SK-N-SH (cell line): Measurements from ENCODE around the gene DMD. TPM values are rescaled to one million over a fixed set of nuclear protein-coding genes. Genes with fewer than 3 reads are reported as not detected.

Experiments
- CTCF ChIA-PET: fragments of 300-600, 350-600 bp; formaldehyde crosslinking; extraction: SDS; loops from one replicate; lab custom pipeline; 2021; lab: Yijun Ruan, JAX
- POLR2A ChIA-PET: fragments of 350-600 bp; sonication (Branson Sonifier 250); formaldehyde crosslinking; extraction: SDS; loops from one replicate; lab custom pipeline; 2020; ENCODE audit warnings: antibody characterized with exemption, inconsistent platforms; lab: Yijun Ruan, JAX
- DNase-seq: peaks from one replicate; pipeline ENCODE4 v3.0.0; 2012
- H2AFZ ChIP-seq: fragments of 200-600 bp; sonication (generic); 2 replicates; pipeline ENCODE4 v1.8.1; 2016; ENCODE audit warnings: antibody characterized with exemption, mild to moderate bottlenecking, low read depth
- H3F3A ChIP-seq: fragments of 200-600 bp; sonication (generic); replicated peaks from 2 replicates; pipeline ENCODE3; 2016; ENCODE audit warnings: antibody characterized with exemption, mild to moderate bottlenecking; ENCODE audit not compliant: insufficient read depth
- H3K27ac ChIP-seq, 2 experiments: fragments of 200-500 bp in 1 of 2; fragments of 200-600 bp in 1 of 2; sonication (Bioruptor generic) in 1 of 2; sonication (generic), shearing (Covaris generic) in 1 of 2; 2 replicates each; pipeline versions ENCODE4 v1.5.1 to v1.6.1; 2014 to 2016; ENCODE audit warnings: low read depth in 2 of 2, inconsistent platforms in 1 of 2, low read length in 1 of 2, mild to moderate bottlenecking in 1 of 2, mixed read lengths in 1 of 2
- H3K27me3 ChIP-seq: fragments of 200-600 bp; sonication (generic), shearing (Covaris generic); 2 replicates; pipeline ENCODE4 v1.6.1; 2016; ENCODE audit warnings: mixed run types; ENCODE audit not compliant: insufficient read depth
- H3K36me3 ChIP-seq, 2 experiments: fragments of 200-500 bp in 1 of 2; fragments of 200-600 bp in 1 of 2; sonication (Bioruptor generic) in 1 of 2; sonication (generic) in 1 of 2; replicated peaks in 1 of 2; 2 replicates each; pipeline versions ENCODE3 to v1.5.1; 2014 to 2016; ENCODE audit warnings: low read length in 1 of 2, mild to moderate bottlenecking in 1 of 2; ENCODE audit not compliant: insufficient read depth in 2 of 2, control insufficient read depth in 1 of 2
- H3K4me1 ChIP-seq, 2 experiments: fragments of 200-500 bp in 1 of 2; fragments of 200-600 bp in 1 of 2; sonication (Bioruptor generic) in 1 of 2; sonication (generic), shearing (Covaris generic) in 1 of 2; 2 replicates each; pipeline versions ENCODE4 v1.5.1 to v1.6.1; 2014 to 2016; ENCODE audit warnings: low read depth in 1 of 2, low read length in 1 of 2, mixed run types in 1 of 2; ENCODE audit not compliant: insufficient read depth in 2 of 2, control insufficient read depth in 1 of 2
- H3K4me2 ChIP-seq: fragments of 200-600 bp; sonication (generic), shearing (Covaris generic); 2 replicates; pipeline ENCODE4 v1.6.1; 2017; ENCODE audit warnings: mixed run types
- H3K4me3 ChIP-seq, 2 experiments: fragments of 200-500 bp in 1 of 2; fragments of 200-600 bp in 1 of 2; sonication (Bioruptor generic) in 1 of 2; sonication (generic), shearing (Covaris generic) in 1 of 2; 2 replicates each; pipeline versions ENCODE4 v1.5.1 to v1.8.1; 2014 to 2016; ENCODE audit warnings: low read depth in 2 of 2, inconsistent platforms in 1 of 2, low read length in 1 of 2, mild to moderate bottlenecking in 1 of 2, mixed read lengths in 1 of 2, moderate library complexity in 1 of 2
- H3K79me2 ChIP-seq: fragments of 200-600 bp; sonication (generic); 2 replicates; pipeline ENCODE4 v1.8.1; 2017; ENCODE audit warnings: mild to moderate bottlenecking; ENCODE audit not compliant: insufficient read depth
- H3K9ac ChIP-seq: fragments of 200-600 bp; sonication (generic); 2 replicates; pipeline ENCODE4 v1.6.1; 2017; ENCODE audit warnings: mixed run types
- H3K9me2 ChIP-seq: fragments of 200-600 bp; sonication (generic); 2 replicates; pipeline ENCODE4 v1.6.1; 2017; ENCODE audit warnings: mixed run types
- H3K9me3 ChIP-seq: fragments of 200-600 bp; sonication (generic); 2 replicates; pipeline ENCODE4 v1.6.1; 2017; ENCODE audit warnings: mixed run types, mild to moderate bottlenecking, moderate library complexity
- H4K20me1 ChIP-seq: fragments of 200-600 bp; sonication (generic); 2 replicates; pipeline ENCODE4 v1.6.1; 2017; ENCODE audit warnings: mild to moderate bottlenecking, mixed run types; ENCODE audit not compliant: insufficient read depth
- CHD2 ChIP-seq: fragments of 150-350 bp; IDR thresholded peaks from 2 replicates; pipeline ENCODE4 v1.6.1; 2018; ENCODE audit warnings: low read length; ENCODE audit not compliant: partially characterized antibody
- CTCF ChIP-seq: fragments of 200-600 bp; sonication (generic); IDR thresholded peaks from 2 replicates; pipeline ENCODE4 v1.6.1; 2017; ENCODE audit warnings: antibody characterized with exemption, mild to moderate bottlenecking, moderate library complexity
- ELF1 ChIP-seq: IDR thresholded peaks from 2 replicates; pipeline ENCODE4 v1.4.0; 2012
- EP300 ChIP-seq, 2 experiments: IDR thresholded peaks; 2 replicates each; pipeline versions ENCODE4 v1.4.0 to v1.6.1; 2012; ENCODE audit warnings: borderline replicate concordance in 1 of 2, low read depth in 1 of 2, low read length in 1 of 2
- FOSL2 ChIP-seq: IDR thresholded peaks from 2 replicates; pipeline ENCODE4 v1.4.0; 2012; ENCODE audit warnings: low read depth, mild to moderate bottlenecking, moderate library complexity, borderline replicate concordance
- GABPA ChIP-seq: IDR thresholded peaks from 2 replicates; pipeline ENCODE4 v1.4.0; 2012; ENCODE audit warnings: low read depth, mild to moderate bottlenecking
- JUND ChIP-seq: IDR thresholded peaks from 2 replicates; pipeline ENCODE4 v1.4.0; 2012
- MEF2A ChIP-seq: IDR thresholded peaks from 2 replicates; pipeline ENCODE4 v1.4.0; 2012; ENCODE audit warnings: low read depth, borderline replicate concordance
- MXI1 ChIP-seq: IDR thresholded peaks from 2 replicates; pipeline ENCODE4 v1.6.1; 2012; ENCODE audit warnings: mild to moderate bottlenecking, low read depth, low read length, improper control_type of control experiment
- NRF1 ChIP-seq: IDR thresholded peaks from 2 replicates; pipeline ENCODE4 v1.6.1; 2012; ENCODE audit warnings: low read depth, mild to moderate bottlenecking, low read length
- POLR2AphosphoS5 ChIP-seq: IDR thresholded peaks from 2 replicates; pipeline ENCODE4 v1.6.1; 2012; ENCODE audit warnings: low read depth, low read length
- RAD21 ChIP-seq: IDR thresholded peaks from 2 replicates; pipeline ENCODE4 v1.6.1; 2012; ENCODE audit warnings: mild to moderate bottlenecking, low read length
- RCOR1 ChIP-seq: fragments of 150-350 bp; IDR thresholded peaks from 2 replicates; pipeline ENCODE4 v1.6.1; 2017; ENCODE audit warnings: antibody characterized with exemption, low read length
- REST ChIP-seq: IDR thresholded peaks from 2 replicates; pipeline ENCODE4 v1.6.1; 2012; ENCODE audit warnings: mild to moderate bottlenecking, low read depth, low read length, moderate library complexity
- SMC3 ChIP-seq: IDR thresholded peaks from 2 replicates; pipeline ENCODE4 v1.6.1; 2012; ENCODE audit warnings: low read depth, low read length, improper control_type of control experiment
- USF1 ChIP-seq: IDR thresholded peaks from 2 replicates; pipeline ENCODE4 v1.4.0; 2012; ENCODE audit warnings: low read depth, borderline replicate concordance
- WGBS: methylation state at CpG from one replicate; pipeline ENCODE4 v1.1.6; 2017; ENCODE audit warnings: low lambda C conversion rate; 5-methylcytosine and 5-hydroxymethylcytosine counted together
- polyA plus RNA-seq, 3 experiments: library from polyadenylated mRNA; depleted of rRNA; stranded (reverse); fragments of >200 nt; gene quantifications; 2 replicates each; pipeline ENCODE4 v1.2.3, GENCODE V29; 2012
- TF ChIP-seq, protein P1 (sequence below): fragments of 150-350 bp; IDR thresholded peaks from 2 replicates; pipeline ENCODE4 v1.6.1; 2016; ENCODE audit warnings: mild to moderate bottlenecking, low read depth, low read length
- TF ChIP-seq, protein P2 (sequence below): IDR thresholded peaks from 2 replicates; pipeline ENCODE4 v1.4.0; 2012; ENCODE audit warnings: low read depth, borderline replicate concordance

Gene DMD
- polyA plus RNA-seq, 1 of the 3 experiments (the other 2 are of a cell fraction): 3.9 TPM

DNA sequence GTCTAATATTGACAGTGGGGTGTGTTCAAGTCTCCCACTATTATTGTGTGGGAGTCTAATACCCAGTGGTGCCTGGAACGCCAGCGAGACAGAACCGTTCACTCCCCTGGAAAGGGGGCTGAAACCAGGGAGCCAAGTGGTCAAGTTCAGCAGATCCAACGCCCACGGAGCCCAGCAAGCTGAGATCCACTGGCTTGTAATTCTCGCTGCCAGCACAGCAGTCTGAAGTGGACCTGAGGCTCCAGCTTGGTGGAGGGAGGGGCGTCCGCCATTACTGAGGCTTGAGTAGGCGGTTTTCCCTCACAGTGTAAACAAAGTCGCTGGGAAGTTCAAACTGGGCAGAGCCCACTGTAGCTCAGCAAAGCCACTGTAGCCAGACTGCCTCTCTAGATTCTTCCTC, 407.3 kb downstream of the DMD start:
- no peaks in the 10 kb centered on the region for H3F3A ChIP-seq
- H3K4me1 ChIP-seq: no peaks in the 10 kb centered on the region
- no peaks in the 10 kb centered on the region for H3K9me3 ChIP-seq
- H3K27ac ChIP-seq: no peak overlapping the region
- H3K27me3 ChIP-seq: no peaks in the 10 kb centered on the region
- H3K4me2 ChIP-seq: no peak overlapping the region
- POLR2A ChIA-PET: no interaction called here
- H3K9me2 ChIP-seq: no peaks in the 10 kb centered on the region
- TF ChIP-seq CTCF (no peak), SMC3 (no peak), MXI1 (no peak), RCOR1 (no peak), USF1 (no peak), POLR2AphosphoS5 (no peak), NRF1 (no peak)
- no peaks in the 10 kb centered on the region for H3K36me3 ChIP-seq
- H3K4me3 ChIP-seq: no peak overlapping the region
- H2AFZ ChIP-seq: no peak overlapping the region
- H3K9ac ChIP-seq: no peak overlapping the region
- H3K79me2 ChIP-seq: no peaks in the 10 kb centered on the region
- H4K20me1 ChIP-seq: no peaks in the 10 kb centered on the region
- WGBS: 19% methylated on average over 8 of the region's 10 CpGs
- CTCF ChIA-PET: no interaction called here
- no peak for DNase-seq

- H2AFZ ChIP-seq: no peak overlapping the region
- H3K36me3 ChIP-seq: no peaks in the 10 kb centered on the region
- no peak overlapping the region for H3K4me2 ChIP-seq
- H3K27me3 ChIP-seq: no peaks in the 10 kb centered on the region
- 15% methylated on average over 3 of the region's 3 CpGs for WGBS
- H3F3A ChIP-seq: no peaks in the 10 kb centered on the region
- no peak for DNase-seq
- POLR2A ChIA-PET: no interaction called here
- H3K27ac ChIP-seq: no peak overlapping the region
- no peaks in the 10 kb centered on the region for H4K20me1 ChIP-seq
- no peak overlapping the region for H3K9ac ChIP-seq
- no peaks in the 10 kb centered on the region for H3K4me1 ChIP-seq
- no peak overlapping the region for H3K4me3 ChIP-seq
- H3K9me3 ChIP-seq: no peaks in the 10 kb centered on the region
- H3K9me2 ChIP-seq: no peaks in the 10 kb centered on the region
- CTCF ChIA-PET: interaction anchor here (0.6 kb wide), 1 partner anchor 29 kb away, joined by 5 read pairs; no protein-coding TSS in a partner anchor
- no peaks in the 10 kb centered on the region for H3K79me2 ChIP-seq
- TF ChIP-seq GABPA: no peak
- no peak for TF ChIP-seq CHD2
- TF ChIP-seq, protein P1, sequence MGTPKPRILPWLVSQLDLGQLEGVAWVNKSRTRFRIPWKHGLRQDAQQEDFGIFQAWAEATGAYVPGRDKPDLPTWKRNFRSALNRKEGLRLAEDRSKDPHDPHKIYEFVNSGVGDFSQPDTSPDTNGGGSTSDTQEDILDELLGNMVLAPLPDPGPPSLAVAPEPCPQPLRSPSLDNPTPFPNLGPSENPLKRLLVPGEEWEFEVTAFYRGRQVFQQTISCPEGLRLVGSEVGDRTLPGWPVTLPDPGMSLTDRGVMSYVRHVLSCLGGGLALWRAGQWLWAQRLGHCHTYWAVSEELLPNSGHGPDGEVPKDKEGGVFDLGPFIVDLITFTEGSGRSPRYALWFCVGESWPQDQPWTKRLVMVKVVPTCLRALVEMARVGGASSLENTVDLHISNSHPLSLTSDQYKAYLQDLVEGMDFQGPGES: no peak
- no peak for TF ChIP-seq ELF1
- TF ChIP-seq EP300 (IDR thresholded peaks at IDR 0.05; ENCODE audit: borderline replicate concordance in 1 of 2, low read depth in 1 of 2, low read length in 1 of 2): no peak
- no peak for TF ChIP-seq POLR2AphosphoS5
- TF ChIP-seq MEF2A: no peak
- no peak for TF ChIP-seq NRF1
- TF ChIP-seq FOSL2: no peak
- no peak for TF ChIP-seq SMC3
- TF ChIP-seq JUND: no peak
- TF ChIP-seq MXI1: no peak
- TF ChIP-seq USF1: no peak
- TF ChIP-seq, protein P2, sequence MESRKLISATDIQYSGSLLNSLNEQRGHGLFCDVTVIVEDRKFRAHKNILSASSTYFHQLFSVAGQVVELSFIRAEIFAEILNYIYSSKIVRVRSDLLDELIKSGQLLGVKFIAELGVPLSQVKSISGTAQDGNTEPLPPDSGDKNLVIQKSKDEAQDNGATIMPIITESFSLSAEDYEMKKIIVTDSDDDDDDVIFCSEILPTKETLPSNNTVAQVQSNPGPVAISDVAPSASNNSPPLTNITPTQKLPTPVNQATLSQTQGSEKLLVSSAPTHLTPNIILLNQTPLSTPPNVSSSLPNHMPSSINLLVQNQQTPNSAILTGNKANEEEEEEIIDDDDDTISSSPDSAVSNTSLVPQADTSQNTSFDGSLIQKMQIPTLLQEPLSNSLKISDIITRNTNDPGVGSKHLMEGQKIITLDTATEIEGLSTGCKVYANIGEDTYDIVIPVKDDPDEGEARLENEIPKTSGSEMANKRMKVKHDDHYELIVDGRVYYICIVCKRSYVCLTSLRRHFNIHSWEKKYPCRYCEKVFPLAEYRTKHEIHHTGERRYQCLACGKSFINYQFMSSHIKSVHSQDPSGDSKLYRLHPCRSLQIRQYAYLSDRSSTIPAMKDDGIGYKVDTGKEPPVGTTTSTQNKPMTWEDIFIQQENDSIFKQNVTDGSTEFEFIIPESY: no peak
- no peak for TF ChIP-seq REST
- no peak for TF ChIP-seq RAD21
Measured at GRCh38 chrX:32798990-32799389, 412.4 kb downstream of the DMD start.
